Measurements from ENCODE around the gene PTPRF. TPM values are rescaled to one million over a fixed set of nuclear protein-coding genes. Genes with fewer than 3 reads are reported as not detected.

The PTPRF gene
- total and polyA plus RNA-seq, 4 experiments from 2014 or later, result not detected

GRCh38 chr1:43598622-43599021 lies 67.9 kb downstream of the PTPRF start:
- Histone ChIP-seq H3K4me3 (ENCODE audit: low read length in 2 of 2) (no peak overlapping the region), H3K27me3 (ENCODE audit: insufficient read depth, low read length) (no peaks in the 10 kb centered on the region), H3K4me1 (ENCODE audit: insufficient read depth, low read length) (no peaks in the 10 kb centered on the region), H3K9me3 (ENCODE audit: control insufficient read depth in 1 of 2, low read length in 2 of 2) (no peaks in the 10 kb centered on the region), H3K27ac (ENCODE audit: low read depth, low read length) (no peak overlapping the region), H3K36me3 (ENCODE audit: insufficient read depth, low read length) (no peaks in the 10 kb centered on the region)
- Mint-ChIP-seq H3K27ac (no peak overlapping the region), H3K4me1 (no peaks in the 10 kb centered on the region), H3K27me3 (no peaks in the 10 kb centered on the region), H3K9me3 (no peaks in the 10 kb centered on the region), H3K36me3 (no peaks in the 10 kb centered on the region), H3K4me3 (no peak overlapping the region)
- CTCF ChIA-PET (ENCODE audit: partially characterized antibody), result no interaction called here
- intact Hi-C loops (cut with micrococcal nuclease), result no loop called here
- POLR2A ChIA-PET (ENCODE audit: partially characterized antibody), result no interaction called here
- DNase-seq, result no peak

GRCh38 chr1:43600033-43601020 lies 69.6 kb downstream of the PTPRF start:
- no peaks in the 10 kb centered on the region for H3K36me3 Mint-ChIP-seq
- H3K27ac Mint-ChIP-seq, result no peak overlapping the region
- no peak overlapping the region for H3K4me3 Mint-ChIP-seq

GRCh38 chr1:43602990-43603389 lies 72.3 kb downstream of the PTPRF start:
- no peaks in the 10 kb centered on the region for H3K27me3 Mint-ChIP-seq
- no peak for DNase-seq
- Histone ChIP-seq H3K27ac (ENCODE audit: low read depth, low read length) (no peak overlapping the region), H3K27me3 (ENCODE audit: insufficient read depth, low read length) (no peaks in the 10 kb centered on the region), H3K4me1 (ENCODE audit: insufficient read depth, low read length) (no peaks in the 10 kb centered on the region), H3K9me3 (ENCODE audit: control insufficient read depth in 1 of 2, low read length in 2 of 2) (no peaks in the 10 kb centered on the region), H3K4me3 (ENCODE audit: low read length in 2 of 2) (no peak overlapping the region), H3K36me3 (ENCODE audit: insufficient read depth, low read length) (no peaks in the 10 kb centered on the region)
- ChIA-PET POLR2A (ENCODE audit: partially characterized antibody) (no interaction called here), CTCF (ENCODE audit: partially characterized antibody) (no interaction called here)
- intact Hi-C loops (cut with micrococcal nuclease), result no loop called here
- no peaks in the 10 kb centered on the region for H3K9me3 Mint-ChIP-seq
- no peak overlapping the region for H3K27ac Mint-ChIP-seq
- no peak overlapping the region for H3K4me3 Mint-ChIP-seq
- H3K4me1 Mint-ChIP-seq, result no peaks in the 10 kb centered on the region
- H3K36me3 Mint-ChIP-seq, result no peaks in the 10 kb centered on the region

More at GRCh38 chr1:43600033-43601020, 69.6 kb downstream of the PTPRF start:
- H3K9me3 Mint-ChIP-seq, result no peaks in the 10 kb centered on the region
- no peak overlapping the region for H3K27ac ChIP-seq (ENCODE audit: low read depth, low read length)
- H3K4me1 ChIP-seq (ENCODE audit: insufficient read depth, low read length), result no peaks in the 10 kb centered on the region
- no peaks in the 10 kb centered on the region for H3K4me1 Mint-ChIP-seq
- no peaks in the 10 kb centered on the region for H3K27me3 ChIP-seq (ENCODE audit: insufficient read depth, low read length)
- H3K4me3 ChIP-seq (ENCODE audit: low read length in 2 of 2), result no peak overlapping the region
- ChIA-PET POLR2A (ENCODE audit: partially characterized antibody) (no interaction called here), CTCF (ENCODE audit: partially characterized antibody) (no interaction called here)
- H3K27me3 Mint-ChIP-seq, result no peaks in the 10 kb centered on the region
- intact Hi-C loops (cut with micrococcal nuclease), result no loop called here
- H3K9me3 ChIP-seq (ENCODE audit: control insufficient read depth in 1 of 2, low read length in 2 of 2), result no peaks in the 10 kb centered on the region
- H3K36me3 ChIP-seq (ENCODE audit: insufficient read depth, low read length), result no peaks in the 10 kb centered on the region
- DNase-seq, result no peak

GRCh38 chr1:43604192-43604591 lies 73.5 kb downstream of the PTPRF start:
- no peaks in the 10 kb centered on the region for H3K9me3 ChIP-seq (ENCODE audit: control insufficient read depth in 1 of 2, low read length in 2 of 2)
- intact Hi-C loops (cut with micrococcal nuclease), result no loop called here
- H3K27ac ChIP-seq (ENCODE audit: low read depth, low read length), result no peak overlapping the region
- Mint-ChIP-seq H3K27ac (no peak overlapping the region), H3K9me3 (no peaks in the 10 kb centered on the region), H3K4me3 (no peak overlapping the region), H3K4me1 (no peaks in the 10 kb centered on the region), H3K27me3 (peaks cover 0 to 2% of the 10 kb centered on the region in 2 donors), H3K36me3 (no peaks in the 10 kb centered on the region)
- ChIA-PET POLR2A (ENCODE audit: partially characterized antibody) (no interaction called here), CTCF (ENCODE audit: partially characterized antibody) (no interaction called here)
- no peak overlapping the region for H3K4me3 ChIP-seq (ENCODE audit: low read length in 2 of 2)
- H3K36me3 ChIP-seq (ENCODE audit: insufficient read depth, low read length), result no peaks in the 10 kb centered on the region
- H3K27me3 ChIP-seq (ENCODE audit: insufficient read depth, low read length), result no peaks in the 10 kb centered on the region
- H3K4me1 ChIP-seq (ENCODE audit: insufficient read depth, low read length), result no peaks in the 10 kb centered on the region
- DNase-seq, result no peak

GRCh38 chr1:43605157-43605556 lies 74.5 kb downstream of the PTPRF start:
- H3K27ac Mint-ChIP-seq, result no peak overlapping the region
- Histone ChIP-seq H3K36me3 (ENCODE audit: insufficient read depth, low read length) (no peaks in the 10 kb centered on the region), H3K27ac (ENCODE audit: low read depth, low read length) (no peak overlapping the region), H3K9me3 (ENCODE audit: control insufficient read depth in 1 of 2, low read length in 2 of 2) (no peaks in the 10 kb centered on the region), H3K4me3 (ENCODE audit: low read length in 2 of 2) (no peak overlapping the region), H3K4me1 (ENCODE audit: insufficient read depth, low read length) (no peaks in the 10 kb centered on the region), H3K27me3 (ENCODE audit: insufficient read depth, low read length) (no peaks in the 10 kb centered on the region)
- ChIA-PET CTCF (ENCODE audit: partially characterized antibody) (no interaction called here), POLR2A (ENCODE audit: partially characterized antibody) (no interaction called here)
- no peak overlapping the region for H3K4me3 Mint-ChIP-seq
- peaks cover 2% of the 10 kb centered on the region in 2 donors for H3K27me3 Mint-ChIP-seq
- H3K4me1 Mint-ChIP-seq, result no peaks in the 10 kb centered on the region
- no peak for DNase-seq
- no peaks in the 10 kb centered on the region for H3K36me3 Mint-ChIP-seq
- intact Hi-C loops (cut with micrococcal nuclease), result no loop called here
- no peaks in the 10 kb centered on the region for H3K9me3 Mint-ChIP-seq

- H3K4me1 Mint-ChIP-seq, result no peaks in the 10 kb centered on the region
- H3K36me3 Mint-ChIP-seq, result no peaks in the 10 kb centered on the region
- H3K9me3 Mint-ChIP-seq, result no peaks in the 10 kb centered on the region
- no peak overlapping the region for H3K4me3 Mint-ChIP-seq
- no peak for DNase-seq
- Histone ChIP-seq H3K4me1 (ENCODE audit: insufficient read depth, low read length) (no peaks in the 10 kb centered on the region), H3K27me3 (ENCODE audit: insufficient read depth, low read length) (no peaks in the 10 kb centered on the region), H3K4me3 (ENCODE audit: low read length in 2 of 2) (no peak overlapping the region), H3K27ac (ENCODE audit: low read depth, low read length) (no peak overlapping the region), H3K36me3 (ENCODE audit: insufficient read depth, low read length) (no peaks in the 10 kb centered on the region), H3K9me3 (ENCODE audit: control insufficient read depth in 1 of 2, low read length in 2 of 2) (no peaks in the 10 kb centered on the region)
- no peak overlapping the region for H3K27ac Mint-ChIP-seq
- intact Hi-C loops (cut with micrococcal nuclease), result no loop called here
- ChIA-PET POLR2A (ENCODE audit: partially characterized antibody) (no interaction called here), CTCF (ENCODE audit: partially characterized antibody) (no interaction called here)
- H3K27me3 Mint-ChIP-seq, result peaks cover 2% of the 10 kb centered on the region in 2 donors
Measured at GRCh38 chr1:43605766-43606165, 75.1 kb downstream of the PTPRF start.

- no peak overlapping the region for H3K27ac ChIP-seq (ENCODE audit: low read depth, low read length)
- intact Hi-C loops (cut with micrococcal nuclease), result no loop called here
- Mint-ChIP-seq H3K4me1 (no peaks in the 10 kb centered on the region), H3K36me3 (no peaks in the 10 kb centered on the region), H3K9me3 (no peaks in the 10 kb centered on the region), H3K4me3 (no peak overlapping the region), H3K27me3 (peaks cover 2% of the 10 kb centered on the region in 2 donors), H3K27ac (no peak overlapping the region)
- no peaks in the 10 kb centered on the region for H3K4me1 ChIP-seq (ENCODE audit: insufficient read depth, low read length)
- H3K36me3 ChIP-seq (ENCODE audit: insufficient read depth, low read length), result no peaks in the 10 kb centered on the region
- ChIA-PET CTCF (ENCODE audit: partially characterized antibody) (no interaction called here), POLR2A (ENCODE audit: partially characterized antibody) (no interaction called here)
- no peaks in the 10 kb centered on the region for H3K27me3 ChIP-seq (ENCODE audit: insufficient read depth, low read length)
- DNase-seq, result no peak
- no peak overlapping the region for H3K4me3 ChIP-seq (ENCODE audit: low read length in 2 of 2)
- H3K9me3 ChIP-seq (ENCODE audit: control insufficient read depth in 1 of 2, low read length in 2 of 2), result no peaks in the 10 kb centered on the region
Measured at GRCh38 chr1:43606624-43607023, 75.9 kb downstream of the PTPRF start.

Data from CD4-positive, alpha-beta memory T cell (primary cell).